K562 (cell line): ENCODE data around the gene PLEKHA7. TPM values are rescaled to one million over a fixed set of nuclear protein-coding genes. Genes with fewer than 3 reads are reported as not detected.

Source experiments
- ATAC-seq: fragments of 200-7000 bp; cut with Tn5 transposase; 3 replicates; pipeline ENCODE4 v1.9.1; 2020; ENCODE audit warnings: moderate library complexity
- BruUV-seq: library from RNA; stranded (reverse); fragments of 400-500 nt; replicated peaks from 2 replicates; lab custom pipeline; 2021; lab: Mats Ljungman, UMichigan
- CTCF ChIA-PET: fragments of 300-600 bp; formaldehyde crosslinking; extraction: SDS; loops from one replicate; lab custom pipeline; 2021; ENCODE audit warnings: low intra/inter-chr PET ratio; lab: Yijun Ruan, JAX
- POLR2A ChIA-PET: fragments of 300-600, 350-650 bp; sonication (Branson Sonifier 250); formaldehyde crosslinking; extraction: SDS; loops from one replicate; lab custom pipeline; 2021; ENCODE audit warnings: antibody characterized with exemption, inconsistent platforms; lab: Yijun Ruan, JAX
- DNase-seq, 4 experiments: peaks; one replicate each; pipeline versions ENCODE4 v3.0.0 to v3.0.0-alpha.2; 2011 to 2018; ENCODE audit warnings: low spot score in 3 of 4, mixed read lengths in 3 of 4; ENCODE audit errors: extremely low read depth in 1 of 4
- FAIRE-seq: peaks from 2 replicates; lab custom pipeline; 2011; peaks lifted over from hg19 to GRCh38; lab: Jason Lieb, UNC
- H2AFZ ChIP-seq: 2 replicates; pipeline ENCODE4 v1.6.0; 2011; ENCODE audit warnings: low read depth, low read length, control low read depth, inconsistent platforms
- H3K27ac ChIP-seq: fragments of 200-600 bp; 3 replicates; pipeline ENCODE4 v1.8.0; 2011; ENCODE audit warnings: low read depth, mild to moderate bottlenecking, control low read depth, inconsistent platforms, low read length, moderate library complexity, mixed read lengths; ENCODE audit errors: extremely low read depth
- H3K27me3 ChIP-seq, 2 experiments: fragments of 300-600 bp in 1 of 2; 2 replicates in 1 of 2; 3 replicates in 1 of 2; pipeline versions ENCODE4 v1.6.0 to v1.8.0; 2011; ENCODE audit warnings: inconsistent platforms in 2 of 2, low read length in 2 of 2, mild to moderate bottlenecking in 1 of 2, mixed read lengths in 1 of 2, moderate library complexity in 1 of 2; ENCODE audit not compliant: control insufficient read depth in 2 of 2, insufficient read depth in 2 of 2
- H3K36me3 ChIP-seq: fragments of 300-600 bp; 3 replicates; pipeline ENCODE4 v1.8.0; 2011; ENCODE audit warnings: mild to moderate bottlenecking, low read length, inconsistent platforms; ENCODE audit not compliant: control insufficient read depth, insufficient read depth
- H3K4me1 ChIP-seq, 2 experiments: fragments of 200-600 bp in 1 of 2; replicated peaks in 1 of 2; 2 replicates in 1 of 2; 3 replicates in 1 of 2; pipeline versions ENCODE4 v1.5.1 to v1.8.0; 2011; ENCODE audit warnings: inconsistent platforms in 2 of 2, low read length in 2 of 2, mild to moderate bottlenecking in 1 of 2, mixed read lengths in 1 of 2, moderate library complexity in 1 of 2; ENCODE audit not compliant: control insufficient read depth in 2 of 2, insufficient read depth in 2 of 2
- H3K4me2 ChIP-seq: 2 replicates; pipeline ENCODE4 v1.6.1; 2011; ENCODE audit warnings: low read length, control low read depth, inconsistent platforms, mixed read lengths; ENCODE audit not compliant: insufficient read depth
- H3K4me3 ChIP-seq: fragments of 200-600 bp; sonication (generic), shearing (Covaris generic); 2 replicates; pipeline ENCODE4 v1.5.1; 2016; ENCODE audit warnings: control low read depth, inconsistent platforms
- H3K79me2 ChIP-seq: fragments of 200-600 bp; 3 replicates; pipeline ENCODE4 v1.8.0; 2011; ENCODE audit warnings: low read length, inconsistent platforms; ENCODE audit not compliant: control insufficient read depth, insufficient read depth
- H3K9ac ChIP-seq, 2 experiments: 2 replicates each; pipeline versions ENCODE4 v1.6.0 to v1.6.1; 2011; ENCODE audit warnings: low read depth in 2 of 2, low read length in 2 of 2, control low read depth in 1 of 2, inconsistent platforms in 1 of 2, mild to moderate bottlenecking in 1 of 2, mixed read lengths in 1 of 2; ENCODE audit not compliant: insufficient read depth in 1 of 2
- H3K9me1 ChIP-seq: one replicate; pipeline ENCODE4 v1.6.0; 2011; ENCODE audit warnings: inconsistent platforms, mild to moderate bottlenecking, low read length, moderate library complexity; ENCODE audit not compliant: control insufficient read depth, insufficient read depth
- H3K9me3 ChIP-seq: replicated peaks from 2 replicates; pipeline ENCODE4 v1.5.1; 2011; ENCODE audit warnings: low read depth, low read length, inconsistent platforms; ENCODE audit not compliant: control insufficient read depth, insufficient read depth
- H4K20me1 ChIP-seq: replicated peaks from 2 replicates; pipeline ENCODE4 v1.6.1; 2011; ENCODE audit warnings: low read length, inconsistent platforms, mixed read lengths; ENCODE audit not compliant: control insufficient read depth, insufficient read depth
- HDAC1 ChIP-seq, 2 experiments: fragments of 450-650 bp; IDR thresholded peaks; 2 replicates each; pipeline ENCODE4 v1.6.1; 2016 to 2017; ENCODE audit warnings: inconsistent platforms in 1 of 2, mild to moderate bottlenecking in 1 of 2, moderate library complexity in 1 of 2
- MTA1 ChIP-seq: fragments of 450-650 bp; IDR thresholded peaks from 2 replicates; pipeline ENCODE4 v1.6.1; 2017; ENCODE audit warnings: borderline replicate concordance
- ZNF444 ChIP-seq: fragments of 250-450 bp; sonication (Bioruptor Pico); IDR thresholded peaks from 2 replicates; pipeline ENCODE4 v1.4.0; 2020; ENCODE audit warnings: mild to moderate bottlenecking, moderate library complexity
- WGBS: fragments of 100-300 bp; shearing (Covaris generic); methylation state at CpG from one replicate; pipeline ENCODE4 v1.1.6; 2016; ENCODE audit warnings: low coverage, mixed read lengths; ENCODE audit not compliant: insufficient coverage; ENCODE audit errors: missing lambda C conversion rate; 5-methylcytosine and 5-hydroxymethylcytosine counted together
- in situ Hi-C: fragments of 300-500 bp; cut with MboI; formaldehyde crosslinking; loops from 4 replicates; pipeline ENCODE4 v1.15.0; 2018; ENCODE audit warnings: inconsistent platforms, mixed read lengths
- intact Hi-C: fragments of 100-400 bp; cut with micrococcal nuclease; formaldehyde crosslinking; loops from 2 replicates; pipeline ENCODE4 v1.14.2; 2022
- polyA plus RNA-seq, 8 experiments: library from polyadenylated mRNA; depleted of rRNA in 4 of 8; stranded (reverse) in 5 of 8; unstranded in 3 of 8; fragments of >200 nt; fragmentation: Nextera tagmentation in 2 of 8; fragmentation: Illumina TruSeq in 1 of 8; extraction: Ambion mirVana in 2 of 8; extraction: Trizol in 1 of 8; gene quantifications; 2 replicates each; pipeline versions ENCODE4 v1.2.1 to v1.2.3, GENCODE V29; 2011 to 2014; ENCODE audit warnings: inconsistent platforms in 1 of 8, missing spikeins in 1 of 8
- total RNA-seq, 7 experiments: library from RNA; depleted of rRNA in 6 of 7; stranded (reverse); fragments of >200 nt in 6 of 7; fragmentation: Illumina TruSeq in 2 of 7; extraction: Trizol in 2 of 7; gene quantifications; 2 replicates each; pipeline versions ENCODE4 v1.2.1 to v1.2.3, GENCODE V29; 2011 to 2021; ENCODE audit warnings: low replicate concordance in 1 of 7
- TF ChIP-seq, protein P1 (sequence below): conservative IDR thresholded peaks from 2 replicates; pipeline ENCODE4 v1.6.1; 2011; ENCODE audit warnings: low read depth, mild to moderate bottlenecking, low read length; ENCODE audit not compliant: control insufficient read depth

The PLEKHA7 gene
- total and polyA plus RNA-seq, 9 of the 15 experiments (the other 6 are each of a cell fraction or from before 2014, with no cell fraction given) = 0.06 to 0.77 (median 0.20) TPM; not detected in 1

DNA sequence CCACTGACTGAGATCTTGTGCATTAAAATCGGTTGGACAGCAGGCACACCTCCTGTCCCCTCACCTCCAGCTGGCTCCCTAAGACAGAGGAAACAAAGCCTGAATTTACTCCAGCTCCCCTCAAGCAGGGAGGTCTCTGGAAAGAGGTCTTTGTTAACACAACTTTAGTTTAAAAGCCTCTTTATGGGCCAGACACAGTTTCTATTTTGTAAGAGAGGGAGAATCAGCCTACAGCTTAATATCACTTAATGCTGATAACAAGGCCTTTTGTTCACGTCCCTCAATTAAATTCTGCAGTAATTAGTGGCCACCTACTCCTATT lies 36.3 kb downstream of the PLEKHA7 start:
- H3K4me2 ChIP-seq = no peak overlapping the region
- H3K27ac ChIP-seq = no peak overlapping the region
- no peak for FAIRE-seq
- DNase-seq = no peak
- H3K9me1 ChIP-seq = no peaks in the 10 kb centered on the region
- H3K4me3 ChIP-seq = no peak overlapping the region
- intact Hi-C loops (no loop called here), in situ Hi-C loops (no loop called here)
- POLR2A ChIA-PET = interaction anchor here (1.0 kb wide), 1 partner anchor 10 kb away, joined by 3 read pairs; no protein-coding TSS in a partner anchor
- no peaks in the 10 kb centered on the region for H3K9me3 ChIP-seq
- no peak for ATAC-seq
- H3K79me2 ChIP-seq = no peaks in the 10 kb centered on the region
- H3K9ac ChIP-seq = no peak overlapping the region
- H3K27me3 ChIP-seq = peaks cover 7 to 60% of the 10 kb centered on the region in 2 experiments
- no peaks in the 10 kb centered on the region for H3K4me1 ChIP-seq
- no TSS peak for BruUV-seq
- no peaks in the 10 kb centered on the region for H3K36me3 ChIP-seq
- CTCF ChIA-PET = no interaction called here
- TF ChIP-seq, protein P1, sequence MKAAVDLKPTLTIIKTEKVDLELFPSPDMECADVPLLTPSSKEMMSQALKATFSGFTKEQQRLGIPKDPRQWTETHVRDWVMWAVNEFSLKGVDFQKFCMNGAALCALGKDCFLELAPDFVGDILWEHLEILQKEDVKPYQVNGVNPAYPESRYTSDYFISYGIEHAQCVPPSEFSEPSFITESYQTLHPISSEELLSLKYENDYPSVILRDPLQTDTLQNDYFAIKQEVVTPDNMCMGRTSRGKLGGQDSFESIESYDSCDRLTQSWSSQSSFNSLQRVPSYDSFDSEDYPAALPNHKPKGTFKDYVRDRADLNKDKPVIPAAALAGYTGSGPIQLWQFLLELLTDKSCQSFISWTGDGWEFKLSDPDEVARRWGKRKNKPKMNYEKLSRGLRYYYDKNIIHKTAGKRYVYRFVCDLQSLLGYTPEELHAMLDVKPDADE = no peak
- TF ChIP-seq MTA1 (no peak), HDAC1 (IDR thresholded peaks at IDR 0.05) (no peak), ZNF444 (no peak)
- H4K20me1 ChIP-seq = no peaks in the 10 kb centered on the region
- WGBS = 0% methylated on average over 2 of the region's 2 CpGs
- H2AFZ ChIP-seq = no peak overlapping the region
